GM12865 (cell line): Measurements from ENCODE around the gene METTL1.
"Not testable (repeated sequence)": the region's sequence is repeated elsewhere in the genome, so short reads cannot be mapped to it uniquely, and the experiment has no call there.

Source experiments
- DNase-seq: peaks from one replicate; pipeline ENCODE4 v3.0.0; 2010; ENCODE audit warnings: low read depth
- H3K4me3 ChIP-seq: 2 replicates; pipeline ENCODE4 v1.5.1; 2011; ENCODE audit warnings: mild to moderate bottlenecking, low read depth, low read length, control low read depth
- TF ChIP-seq, protein P1 (sequence below): IDR thresholded peaks from 2 replicates; pipeline ENCODE4 v1.5.1; 2011; ENCODE audit warnings: low read length, control low read depth, low read depth, inconsistent platforms; ENCODE audit not compliant: insufficient read depth; ENCODE audit errors: missing control alignments

METTL1 gene

DNA sequence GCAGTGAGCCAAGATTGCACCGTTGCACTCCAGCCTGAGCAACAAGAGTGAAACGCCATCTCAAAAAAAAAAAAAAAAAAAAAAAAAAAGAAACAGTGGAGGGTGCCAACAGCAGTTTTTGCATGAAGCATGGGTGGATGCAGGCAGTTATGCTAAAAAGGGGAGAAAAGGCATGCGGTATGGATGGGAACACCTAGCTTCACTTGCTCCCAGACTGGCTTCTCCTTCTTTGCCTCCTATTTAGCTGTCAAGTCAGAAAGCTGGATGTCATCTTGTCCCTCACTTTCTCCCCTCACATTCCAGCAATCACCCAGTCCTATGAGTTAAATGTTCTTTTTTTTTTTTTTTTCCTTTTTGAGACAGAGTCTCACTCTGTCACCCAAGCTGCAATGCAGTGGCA is 3.1 kb upstream of the METTL1 start:
- no peak overlapping the region for H3K4me3 ChIP-seq
- TF ChIP-seq, protein P1, sequence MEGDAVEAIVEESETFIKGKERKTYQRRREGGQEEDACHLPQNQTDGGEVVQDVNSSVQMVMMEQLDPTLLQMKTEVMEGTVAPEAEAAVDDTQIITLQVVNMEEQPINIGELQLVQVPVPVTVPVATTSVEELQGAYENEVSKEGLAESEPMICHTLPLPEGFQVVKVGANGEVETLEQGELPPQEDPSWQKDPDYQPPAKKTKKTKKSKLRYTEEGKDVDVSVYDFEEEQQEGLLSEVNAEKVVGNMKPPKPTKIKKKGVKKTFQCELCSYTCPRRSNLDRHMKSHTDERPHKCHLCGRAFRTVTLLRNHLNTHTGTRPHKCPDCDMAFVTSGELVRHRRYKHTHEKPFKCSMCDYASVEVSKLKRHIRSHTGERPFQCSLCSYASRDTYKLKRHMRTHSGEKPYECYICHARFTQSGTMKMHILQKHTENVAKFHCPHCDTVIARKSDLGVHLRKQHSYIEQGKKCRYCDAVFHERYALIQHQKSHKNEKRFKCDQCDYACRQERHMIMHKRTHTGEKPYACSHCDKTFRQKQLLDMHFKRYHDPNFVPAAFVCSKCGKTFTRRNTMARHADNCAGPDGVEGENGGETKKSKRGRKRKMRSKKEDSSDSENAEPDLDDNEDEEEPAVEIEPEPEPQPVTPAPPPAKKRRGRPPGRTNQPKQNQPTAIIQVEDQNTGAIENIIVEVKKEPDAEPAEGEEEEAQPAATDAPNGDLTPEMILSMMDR = no peak
- no peak for DNase-seq

- not testable (repeated sequence) for DNase-seq, H3K4me3 ChIP-seq
These were observed 2.7 kb upstream of the METTL1 start for GRCh38 chr12:57774634-57775033.

DNA sequence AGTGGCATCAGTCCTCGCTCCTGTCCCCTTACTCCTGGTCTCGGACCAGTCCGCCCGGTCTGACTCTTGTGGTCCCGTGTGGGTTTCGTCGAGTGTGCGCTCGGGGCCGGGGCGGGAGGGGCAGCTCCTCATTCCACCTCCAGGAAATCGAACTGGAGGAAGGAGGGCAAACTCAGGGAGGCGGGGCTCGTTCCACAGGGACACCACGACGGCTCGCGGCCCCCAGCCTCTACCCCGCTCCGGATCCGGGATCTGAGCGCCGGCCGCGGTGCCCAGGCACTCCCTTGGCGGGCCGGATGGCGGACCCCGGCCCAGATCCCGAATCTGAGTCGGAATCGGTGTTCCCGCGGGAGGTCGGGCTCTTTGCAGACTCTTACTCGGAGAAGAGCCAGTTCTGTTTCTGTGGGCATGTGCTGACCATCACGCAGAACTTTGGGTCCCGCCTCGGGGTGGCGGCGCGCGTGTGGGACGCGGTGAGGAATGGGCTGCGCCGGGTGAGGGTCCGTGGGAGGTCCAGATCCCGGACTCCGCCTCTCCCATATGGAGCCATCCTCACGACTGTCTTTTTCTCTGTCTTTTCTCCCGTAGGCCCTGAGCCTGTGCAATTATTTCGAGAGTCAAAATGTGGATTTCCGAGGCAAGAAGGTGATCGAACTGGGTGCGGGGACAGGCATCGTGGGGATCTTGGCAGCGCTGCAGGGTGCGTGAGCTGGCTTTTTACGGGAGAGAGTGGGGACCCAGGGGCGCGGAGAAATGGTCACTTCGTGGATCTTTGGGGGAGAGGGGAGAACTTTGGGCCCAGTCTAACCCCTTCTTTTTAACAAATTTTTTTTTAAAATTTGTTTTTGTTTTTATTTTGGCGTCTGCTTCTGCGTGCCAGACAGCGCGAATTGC is 771 bp upstream of the METTL1 start, which contains the start of gene EEF1AKMT3:
Gene EEF1AKMT3 (plus strand): TSS at position 186 of the 894 bp plus-strand sequence. CDS start 111 bp downstream, at position 297.
- peak within 1 kb of the TSS; percentile 91 for H3K4me3 ChIP-seq
- DNase-seq = no peak
- TF ChIP-seq, protein P1 = no peak

DNA sequence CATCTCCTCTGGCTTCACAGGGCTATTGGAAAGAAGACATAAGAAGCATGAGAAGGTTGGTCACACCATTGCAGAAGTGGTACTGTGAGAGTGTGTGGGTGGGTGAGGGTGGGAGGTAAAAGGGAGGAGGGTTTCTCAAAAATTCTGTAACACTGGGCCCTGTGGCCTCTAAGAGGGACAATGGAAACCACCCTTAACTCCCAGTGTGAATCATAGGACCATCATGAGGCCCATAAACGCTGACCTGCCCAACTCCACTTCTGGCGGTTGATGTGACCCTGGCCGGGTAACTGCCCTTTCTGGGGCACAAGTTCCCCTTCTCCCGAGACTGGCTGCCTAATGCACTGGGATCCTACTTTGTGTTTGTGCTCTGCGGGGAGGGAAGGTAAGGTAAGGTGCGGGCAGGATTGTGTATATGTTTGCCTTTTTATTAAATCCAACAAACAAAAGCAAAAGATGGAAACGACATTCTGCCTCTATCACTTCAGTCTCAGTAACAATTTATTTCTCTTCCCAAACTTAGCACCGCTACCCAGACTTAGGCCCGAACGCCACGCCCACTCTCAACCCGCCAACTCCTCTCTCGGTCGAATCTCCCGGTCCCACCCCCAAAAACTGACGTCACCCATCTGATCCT is 551 bp downstream of the METTL1 start:
- DNase-seq = peak; percentile 91
- H3K4me3 ChIP-seq = peak overlapping the region; percentile 91
- TF ChIP-seq, protein P1 = no peak

- H3K4me3 ChIP-seq = no peak overlapping the region
- TF ChIP-seq, protein P1 = no peak
- no peak for DNase-seq
These were observed 1.2 kb downstream of the METTL1 start for GRCh38 chr12:57770734-57771133.

DNA sequence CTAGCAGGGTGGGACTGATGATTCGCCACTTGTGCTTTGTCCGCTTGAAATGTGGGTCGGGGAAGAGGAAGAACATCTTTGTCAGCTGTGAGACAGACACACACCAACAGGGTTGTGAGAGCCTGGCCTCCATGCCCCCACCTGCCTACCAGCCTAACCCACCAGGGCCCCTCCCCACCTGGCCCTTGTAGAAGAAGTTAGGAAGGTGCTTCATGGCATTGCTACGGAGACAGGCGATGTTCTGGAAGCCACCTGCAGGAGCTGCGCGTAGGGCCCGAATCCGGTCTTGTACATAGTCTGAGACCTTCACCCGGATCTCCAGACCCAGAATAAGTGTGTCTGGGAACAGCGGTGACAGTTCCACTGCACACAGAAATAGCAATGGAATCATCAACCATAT is 2.3 kb downstream of the METTL1 start:
- TF ChIP-seq, protein P1 = no peak
- H3K4me3 ChIP-seq = no peak overlapping the region
- no peak for DNase-seq

DNA sequence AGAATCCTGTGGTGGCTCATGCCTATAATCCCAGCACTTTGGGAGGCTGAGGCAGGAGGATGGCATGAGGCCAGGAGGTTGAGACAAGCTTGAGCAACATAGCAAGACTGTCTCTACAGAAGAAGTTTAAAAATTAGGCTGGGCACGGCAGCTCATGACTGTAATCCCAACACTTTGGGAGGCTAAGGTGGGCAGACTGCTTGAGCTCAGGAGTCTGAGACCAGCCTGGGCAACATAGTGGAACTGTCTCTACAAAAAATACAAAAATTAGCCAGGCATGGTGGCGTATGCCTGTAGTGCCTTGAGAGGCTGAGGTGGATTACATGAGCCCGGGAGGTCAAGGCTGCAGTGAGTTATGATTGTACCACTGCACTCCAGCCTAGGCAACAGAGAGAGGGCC is 4.0 kb downstream of the METTL1 start:
- DNase-seq = no peak
- TF ChIP-seq, protein P1 = no peak
- H3K4me3 ChIP-seq = no peak overlapping the region
